GM13976 (cell line): ENCODE results near the gene TKTL1.

ENCODE experiments used
- DNase-seq: peaks from one replicate; pipeline ENCODE4 v3.0.0; 2012; ENCODE audit warnings: low spot score
- CTCF ChIP-seq: IDR thresholded peaks from 2 replicates; pipeline ENCODE4 v1.5.1; 2012; ENCODE audit warnings: borderline replicate concordance, mild to moderate bottlenecking; ENCODE audit not compliant: insufficient read depth; ENCODE audit errors: extremely low read depth, missing control alignments, control extremely low read depth
- in situ Hi-C: fragments of 300-500 bp; cut with MboI; formaldehyde crosslinking; loops from one replicate; pipeline ENCODE4 v1.12.0; 2022; ENCODE audit warnings: low sequenced_read_pairs, mixed read lengths, inconsistent platforms; ENCODE audit not compliant: unreplicated experiment

TKTL1 gene

GRCh38 chrX:154357205-154357604 lies 61.6 kb downstream of the TKTL1 start:
- in situ Hi-C loops = no loop called here
- no peak for TF ChIP-seq CTCF
- DNase-seq = no peak

- no peak for DNase-seq
- no peak for TF ChIP-seq CTCF
- in situ Hi-C loops = no loop called here
Observed at GRCh38 chrX:154358011-154358410, 62.4 kb downstream of the TKTL1 start.

- DNase-seq = no peak
- in situ Hi-C loops = no loop called here
Observed at GRCh38 chrX:154358829-154359228, 63.2 kb downstream of the TKTL1 start.

GRCh38 chrX:154359362-154360154 lies 64.0 kb downstream of the TKTL1 start:
- no peak for TF ChIP-seq CTCF
- no peak for DNase-seq
- in situ Hi-C loops = no loop called here

More at GRCh38 chrX:154358829-154359228, 63.2 kb downstream of the TKTL1 start:
- TF ChIP-seq CTCF = no peak

DNA sequence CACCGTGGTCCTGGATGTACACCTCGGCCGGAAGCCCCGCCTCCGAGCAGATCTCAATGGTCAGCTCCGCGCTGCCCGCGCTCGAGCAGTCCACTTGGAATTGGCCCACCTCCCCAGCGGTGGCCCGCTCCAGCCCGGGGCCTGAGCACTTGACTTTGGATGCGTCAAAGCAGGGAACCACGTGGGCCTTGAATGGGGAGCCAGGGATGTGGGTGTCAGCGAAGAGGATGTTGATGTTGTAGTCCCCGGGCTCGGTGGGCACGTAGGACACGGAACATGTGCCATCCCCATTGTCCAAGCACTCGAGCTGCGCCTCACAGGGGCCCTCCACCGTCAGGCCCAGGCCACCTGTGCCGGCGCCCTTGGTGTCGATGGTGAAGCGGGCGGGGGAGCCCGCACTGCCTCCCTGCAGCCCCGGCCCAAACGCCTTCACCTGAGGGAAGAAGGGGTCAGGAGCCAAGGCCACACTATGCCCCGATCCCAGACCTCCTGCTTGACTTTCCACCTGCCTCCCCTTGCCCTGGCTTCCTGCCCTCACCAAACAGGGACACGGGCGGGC lies 64.6 kb downstream of the TKTL1 start:
- in situ Hi-C loops = no loop called here
- no peak for TF ChIP-seq CTCF
- DNase-seq = no peak

- TF ChIP-seq CTCF = no peak
- in situ Hi-C loops = no loop called here
- DNase-seq = no peak
Observed at GRCh38 chrX:154362085-154362742, 66.6 kb downstream of the TKTL1 start.
